ENCODE results near the gene HLA-DPA1.

HLA-DPA1 gene

GRCh38 chr6:33061987-33062386 lies 11.5 kb downstream of the HLA-DPA1 start:
- no peak for DNase-seq

DNA sequence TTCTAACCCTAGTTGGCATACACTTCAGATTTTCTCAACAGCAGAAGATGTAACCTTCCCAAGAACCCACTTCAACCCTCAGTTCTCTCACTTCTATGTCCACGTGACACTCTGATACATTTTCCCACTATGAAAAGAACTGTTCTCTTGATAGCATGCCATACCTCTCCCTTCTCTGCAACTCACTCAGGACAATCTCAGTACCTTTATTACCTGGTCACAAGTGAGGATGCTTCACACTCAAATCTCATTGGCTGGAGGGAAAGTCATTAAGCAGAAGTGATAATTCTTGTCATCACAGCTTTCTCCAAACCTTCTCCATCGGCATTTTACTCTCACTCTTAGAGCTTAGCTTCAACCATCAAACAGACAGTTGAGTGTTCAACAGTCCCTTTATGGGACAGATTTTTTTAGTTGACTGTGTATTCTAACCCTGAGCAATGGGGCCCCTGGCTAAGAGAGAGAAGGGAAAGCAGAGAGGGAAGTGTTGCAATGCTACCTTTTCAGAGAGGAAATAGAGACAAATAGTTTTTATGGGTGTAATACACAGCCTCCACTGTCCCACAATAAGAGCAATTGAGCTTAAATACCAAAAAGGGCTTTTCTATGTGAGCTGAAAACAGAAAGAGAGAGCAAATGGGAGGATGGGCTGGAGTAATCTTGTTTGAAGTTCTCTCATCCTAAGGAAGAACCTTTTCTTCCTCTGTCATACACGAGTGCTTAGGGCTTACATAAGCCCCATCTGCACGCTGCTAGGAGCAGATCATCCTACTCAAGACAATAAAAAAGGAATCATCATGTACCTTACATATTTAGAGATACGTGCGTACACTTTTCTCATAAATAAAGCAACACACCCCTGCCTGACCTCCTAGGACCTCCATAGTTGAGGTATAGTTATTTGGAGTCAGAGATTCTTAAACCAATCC lies 16.0 kb downstream of the HLA-DPA1 start:
- DNase-seq: no peak

DNA sequence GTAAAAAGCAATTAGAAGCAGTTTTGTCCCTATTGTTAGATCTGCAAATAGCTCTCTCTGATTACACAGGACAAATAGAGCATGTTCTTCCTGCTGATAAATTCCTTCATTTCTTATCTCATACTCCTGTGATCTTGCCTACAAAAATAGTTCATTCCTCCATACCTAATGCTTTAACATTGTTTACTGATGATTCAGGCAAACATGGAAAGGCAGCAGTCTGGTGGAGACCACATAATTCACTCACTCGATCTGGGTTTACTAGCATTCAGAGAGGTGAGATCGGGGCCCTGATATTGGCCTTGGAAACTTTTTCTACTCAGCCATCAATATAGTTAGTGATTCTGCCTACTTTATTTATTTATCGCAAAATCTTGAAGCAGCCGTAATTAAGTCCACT lies 20.2 kb downstream of the HLA-DPA1 start:
- DNase-seq: no peak

DNA sequence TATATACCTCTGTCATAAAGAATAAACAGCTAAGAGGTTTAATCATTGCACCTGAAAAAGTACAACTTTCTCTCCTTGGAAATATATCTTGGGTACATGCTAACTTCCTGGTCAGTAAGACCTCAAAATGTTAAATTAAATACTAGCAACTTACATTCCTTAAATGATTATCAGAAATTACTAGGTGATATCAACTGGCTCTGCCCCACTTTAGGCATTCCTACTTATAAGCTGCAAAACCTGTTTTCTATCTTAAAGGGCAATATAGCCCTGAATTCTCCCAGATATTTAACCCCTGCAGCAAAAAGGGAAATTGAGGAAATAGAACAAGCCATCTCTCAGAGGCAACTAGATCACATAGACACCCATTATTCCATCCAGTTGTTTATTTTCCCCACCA lies 20.8 kb downstream of the HLA-DPA1 start:
- no peak for DNase-seq

DNA sequence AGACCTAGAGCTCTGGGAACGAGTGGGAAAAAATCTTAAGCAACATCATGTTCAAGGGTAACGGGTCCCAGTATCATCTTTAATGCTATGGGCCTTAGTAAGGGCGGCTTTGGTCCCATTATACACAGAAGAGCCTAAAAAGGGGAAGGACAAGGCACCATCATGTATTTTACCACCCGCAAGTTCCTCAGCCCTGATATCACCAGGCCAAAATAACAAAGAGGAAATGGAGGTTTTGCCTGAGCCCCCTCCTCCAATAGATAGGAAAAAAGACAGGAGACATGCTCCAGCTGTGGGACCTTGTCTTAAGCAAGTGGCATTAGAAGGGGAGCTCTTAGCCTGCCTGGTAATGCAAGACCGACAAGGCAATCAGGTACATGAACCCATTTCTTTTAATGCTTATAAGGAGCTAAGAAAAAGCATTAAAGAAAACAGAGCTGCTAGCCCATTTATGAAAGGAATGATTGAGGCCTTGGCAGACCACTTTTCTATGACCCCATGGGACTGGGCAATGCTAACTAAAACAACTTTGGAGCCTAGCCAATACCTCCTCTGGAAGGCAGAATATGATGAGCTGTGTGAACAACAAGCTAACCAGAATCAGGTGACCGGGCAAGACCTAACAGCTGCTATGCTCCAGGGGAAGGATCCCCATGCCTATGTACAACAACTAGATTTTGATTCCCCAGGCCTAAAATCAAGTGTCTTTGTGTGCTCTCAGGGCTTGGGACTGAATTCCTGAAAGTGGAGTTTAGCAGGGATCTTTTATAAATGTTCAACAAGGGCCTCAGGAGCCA lies 23.2 kb downstream of the HLA-DPA1 start:
- DNase-seq: no peak

- no peak for DNase-seq
Observed at GRCh38 chr6:33049323-33050013, 24.0 kb downstream of the HLA-DPA1 start.

DNA sequence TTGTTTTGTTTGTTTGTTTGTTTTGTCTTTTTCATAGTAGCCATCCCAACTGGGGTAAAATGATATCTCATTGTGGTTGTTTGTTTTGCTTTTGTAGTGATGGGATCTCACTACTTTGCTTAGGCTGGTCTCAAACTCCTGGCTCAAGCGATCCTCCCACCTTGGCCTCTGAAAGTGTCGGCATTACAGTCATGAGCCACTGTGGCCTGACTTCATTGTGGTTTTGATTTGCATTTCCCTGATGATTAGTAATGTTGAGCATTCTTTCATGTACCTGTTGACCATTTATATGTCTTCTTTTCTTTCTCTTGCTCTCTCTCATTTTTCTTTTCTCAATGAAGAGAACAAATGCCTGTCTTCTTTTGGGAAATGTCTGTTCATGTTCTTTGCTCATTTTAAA lies 33.3 kb downstream of the HLA-DPA1 start:
- DNase-seq: no peak

DNA sequence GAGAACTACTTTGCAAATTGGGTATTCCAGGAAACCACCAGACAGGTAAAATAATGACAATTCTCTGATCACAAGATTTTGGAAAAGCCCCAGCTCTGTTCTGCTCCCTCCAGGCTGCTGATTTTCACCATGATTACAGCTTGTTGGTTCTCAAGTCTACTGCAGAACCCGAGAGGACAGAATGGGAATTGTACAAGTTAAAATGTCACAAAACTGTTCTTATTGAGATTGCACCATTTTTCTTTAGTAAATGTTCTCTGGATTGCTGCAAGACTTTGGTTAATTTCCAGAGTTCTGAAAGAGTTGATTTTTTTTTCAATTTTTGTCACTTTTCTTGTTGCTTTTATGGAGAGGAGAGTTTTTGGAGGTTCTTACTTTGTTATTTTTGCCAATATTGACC lies 36.9 kb downstream of the HLA-DPA1 start:
- no peak for DNase-seq

GRCh38 chr6:33034554-33034953 lies 38.9 kb downstream of the HLA-DPA1 start:
- DNase-seq: no peak

DNA sequence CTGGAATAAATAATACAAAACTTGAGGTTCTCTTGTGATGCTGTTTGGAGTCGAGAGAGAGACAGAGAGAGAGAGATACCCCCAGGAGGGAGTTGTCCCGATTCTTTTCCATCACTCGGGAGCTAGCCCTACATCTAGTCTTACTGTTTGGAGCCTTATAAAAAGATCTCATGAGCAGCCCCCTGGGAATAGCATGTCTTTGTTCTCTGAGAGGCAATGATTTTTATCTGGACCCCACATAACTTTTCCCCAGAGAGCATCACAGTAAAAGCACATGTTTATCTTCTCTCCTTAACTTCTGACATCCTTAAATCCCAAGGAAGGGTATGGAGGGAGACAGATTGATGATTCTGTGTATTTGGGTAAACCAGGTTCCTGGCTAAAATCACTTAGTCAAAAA lies 43.2 kb downstream of the HLA-DPA1 start:
- DNase-seq: no peak

DNA sequence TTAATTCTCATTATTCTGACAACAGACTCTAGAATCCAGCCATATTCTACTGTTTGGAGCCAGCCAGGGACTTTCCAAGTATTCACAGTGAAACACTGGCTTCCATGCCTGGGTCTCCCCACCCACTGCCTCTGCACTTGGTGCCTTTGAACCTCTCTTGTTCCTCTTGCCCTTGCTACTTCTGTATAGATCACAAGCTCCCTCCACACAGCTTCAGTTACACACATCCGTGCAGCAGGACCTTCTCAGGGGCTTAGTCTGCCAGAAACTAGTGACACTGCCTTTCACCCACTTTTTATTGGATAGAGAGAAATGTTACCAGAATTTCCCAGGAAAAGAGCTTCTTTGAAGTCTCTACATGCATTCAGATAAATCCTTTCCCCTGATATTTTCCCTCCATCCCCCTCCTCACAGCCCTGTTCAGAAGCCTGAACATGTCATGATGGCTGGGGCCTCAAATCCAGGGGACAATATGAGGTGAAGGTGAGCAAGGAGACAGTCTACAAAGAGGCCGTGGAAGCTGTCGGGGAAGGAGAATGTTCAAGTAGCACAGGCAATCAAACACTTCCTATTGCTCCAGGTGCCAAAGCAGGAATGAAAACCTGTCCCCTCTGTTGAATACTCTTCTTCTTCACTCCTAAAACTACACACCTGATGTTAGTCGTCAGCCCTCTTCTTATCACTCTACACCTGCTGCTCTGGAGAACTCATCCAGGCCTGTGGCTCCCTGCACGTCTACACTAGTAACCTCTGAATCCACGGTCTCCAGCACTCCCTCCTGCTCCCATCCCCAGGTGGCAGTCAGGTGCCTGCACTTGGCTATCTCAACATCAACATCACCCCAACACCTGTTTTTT lies 43.9 kb downstream of the HLA-DPA1 start:
- no peak for DNase-seq

- DNase-seq: no peak
Observed at GRCh38 chr6:33028220-33028849, 45.1 kb downstream of the HLA-DPA1 start.

GRCh38 chr6:33024521-33024920 lies 48.9 kb downstream of the HLA-DPA1 start:
- DNase-seq: no peak

- no peak for DNase-seq
Observed at GRCh38 chr6:33023536-33023935, 49.9 kb downstream of the HLA-DPA1 start.

GRCh38 chr6:33021917-33022316 lies 51.5 kb downstream of the HLA-DPA1 start:
- DNase-seq: no peak

- DNase-seq: no peak
Observed at GRCh38 chr6:33019372-33019771, 54.1 kb downstream of the HLA-DPA1 start.

- no peak for DNase-seq
Observed at GRCh38 chr6:33018904-33019303, 54.5 kb downstream of the HLA-DPA1 start.

GRCh38 chr6:33018418-33018817 lies 55.0 kb downstream of the HLA-DPA1 start:
- DNase-seq: no peak

GRCh38 chr6:33017694-33018353 lies 55.6 kb downstream of the HLA-DPA1 start:
- DNase-seq: no peak

- DNase-seq: no peak
Observed at GRCh38 chr6:33017018-33017417, 56.4 kb downstream of the HLA-DPA1 start.

- DNase-seq: no peak
Observed at GRCh38 chr6:33015798-33016197, 57.7 kb downstream of the HLA-DPA1 start.
